K562 treated with DMSO at 1 percent for 24 hours (cell line): ENCODE measurements around the gene MRPL46. TPM values are rescaled to one million over a fixed set of nuclear protein-coding genes. Genes with fewer than 3 reads are reported as not detected.

Source experiments
- total RNA-seq: library from RNA; unstranded; fragments of 300-600 nt; gene quantifications from 2 replicates; pipeline ENCODE4 v1.2.3, GENCODE V29; 2022; ENCODE audit warnings: low read depth; ENCODE audit not compliant: insufficient read depth

The MRPL46 gene
- 25.3 and 27.1 TPM in 2 replicates for total RNA-seq

GRCh38 chr15:88467073-88467934 is at the start of gene MRPL46, which contains the start of gene MRPS11:
TSS of gene MRPL46 (minus strand) at chr15:88467388. CDS start at chr15:88467377, 11 bp downstream.
TSS of gene MRPS11 (plus strand) at chr15:88467708. CDS start at chr15:88467718, 10 bp downstream.

Other genes with a start within 250 kb of the MRPL46 start
- gene NTRK3, start 210.6 kb downstream of the MRPL46 start, total RNA-seq, result not detected in 2 replicates
- gene MRPS11, start 320 bp upstream of the MRPL46 start, total RNA-seq, result 61.6 and 65.1 TPM in 2 replicates
- gene DET1, start 79.3 kb upstream of the MRPL46 start, total RNA-seq, result 6.4 TPM in 2 replicates
- 9.8 and 10.6 TPM in 2 replicates for gene AEN, start 154.0 kb upstream of the MRPL46 start, total RNA-seq
- gene ISG20, start 171.6 kb upstream of the MRPL46 start, total RNA-seq, result 5.4 and 8.4 TPM in 2 replicates